ENCODE data around the gene FBXO17. TPM values are rescaled to one million over a fixed set of nuclear protein-coding genes. Genes with fewer than 3 reads are reported as not detected.

The FBXO17 gene
- total RNA-seq, 4 donors from 2014 or later = 24.9 to 47.8 (median 34.8) TPM

DNA sequence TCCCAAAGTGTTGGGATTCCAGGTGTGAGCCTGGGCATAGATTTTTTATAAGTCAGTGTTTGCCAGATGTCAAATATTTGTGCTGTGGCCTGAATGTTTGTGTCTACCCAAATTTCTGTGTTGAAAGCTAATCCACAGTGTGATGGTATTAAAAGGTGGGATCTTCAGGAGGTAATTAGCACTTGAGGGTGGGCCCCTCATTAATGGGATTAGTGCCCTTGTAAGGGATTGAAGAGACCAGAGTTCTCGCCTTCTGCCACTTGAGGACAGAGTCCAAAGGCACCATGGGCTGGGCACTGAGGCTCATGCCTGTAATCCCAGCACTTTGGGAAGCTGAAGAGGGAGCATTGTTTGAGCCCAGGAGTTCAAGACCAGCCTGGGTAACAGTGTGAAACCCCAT is 9.7 kb upstream of the FBXO17 start:
- Histone ChIP-seq H3K4me3 (no peak overlapping the region), H3K4me1 (no peaks in the 10 kb centered on the region), H3K9me3 (peaks cover 0 to 6% (median 0%) of the 10 kb centered on the region in 4 donors), H3K36me3 (no peaks in the 10 kb centered on the region), H3K27me3 (peaks cover 0 to 7% (median 0%) of the 10 kb centered on the region in 4 donors), H3K27ac (replicated peaks in 1 of 4) (no peak overlapping the region)
- WGBS = 100% methylated on average over 1 of the region's 1 CpG
- TF ChIP-seq EP300 (IDR thresholded peaks at IDR 0.05) (no peak), CTCF (IDR thresholded peaks at IDR 0.05) (no peak), POLR2A (IDR thresholded peaks at IDR 0.05; ENCODE audit: low read depth) (no peak), POLR2AphosphoS5 (IDR thresholded peaks at IDR 0.05) (no peak)
- intact Hi-C loops (cut with DNase I) = no loop called here
- DNase-seq (ENCODE audit: extremely low spot score) = no peak

DNA sequence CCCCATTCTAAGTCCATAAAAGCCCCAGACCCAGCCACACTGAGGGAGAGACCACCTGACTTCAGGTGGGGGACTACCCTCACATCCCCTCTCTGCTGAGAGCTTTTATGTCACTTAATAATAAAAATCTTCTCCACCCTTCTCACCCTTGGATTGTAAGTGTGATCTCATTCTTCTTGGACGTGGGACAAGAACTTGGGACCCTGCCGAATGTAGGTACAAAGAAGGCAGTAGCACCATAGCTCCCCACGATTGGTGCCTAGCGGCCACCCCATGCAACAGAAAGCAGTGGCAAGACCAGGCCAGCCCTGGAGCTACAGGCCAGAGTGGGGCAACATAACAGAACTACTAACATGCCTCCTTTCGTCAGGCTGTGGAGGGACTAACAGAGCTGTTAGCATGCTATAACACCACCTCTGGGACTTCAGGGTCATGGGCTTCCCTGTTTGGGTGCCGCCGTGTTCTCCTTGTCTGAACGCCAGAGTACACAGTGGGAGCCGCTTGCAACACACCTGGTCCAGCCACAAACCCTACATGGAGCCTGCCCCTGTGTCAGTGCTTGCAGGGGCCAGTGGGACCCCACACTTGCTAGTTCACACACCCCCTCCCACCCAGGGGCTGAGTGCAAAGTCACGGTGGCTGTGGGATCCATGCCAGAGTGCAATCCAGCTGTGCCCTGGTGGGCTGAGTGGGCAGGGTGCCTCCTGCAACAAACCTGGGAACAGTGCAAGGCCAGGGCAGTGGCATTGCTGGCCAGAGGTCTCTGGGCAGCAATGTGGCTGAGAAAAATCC is 5.2 kb upstream of the FBXO17 start:
- H3K27ac ChIP-seq (replicated peaks in 1 of 4) = no peak overlapping the region
- WGBS = 88% methylated on average over 2 of the region's 10 CpGs
- H3K4me3 ChIP-seq = no peak overlapping the region
- intact Hi-C loops (cut with DNase I) = no loop called here
- TF ChIP-seq EP300 (IDR thresholded peaks at IDR 0.05) (no peak), CTCF (IDR thresholded peaks at IDR 0.05) (no peak), POLR2AphosphoS5 (IDR thresholded peaks at IDR 0.05) (no peak), POLR2A (IDR thresholded peaks at IDR 0.05; ENCODE audit: low read depth) (no peak)
- no peaks in the 10 kb centered on the region for H3K36me3 ChIP-seq
- DNase-seq (ENCODE audit: extremely low spot score) = no peak
- peaks cover 0 to 4% (median 0%) of the 10 kb centered on the region in 4 donors for H3K9me3 ChIP-seq
- H3K27me3 ChIP-seq = peaks cover 0 to under 1% (median 0%) of the 10 kb centered on the region in 4 donors
- peaks cover 8 to 12% (median 12%) of the 10 kb centered on the region in 4 donors for H3K4me1 ChIP-seq

GRCh38 chr19:38979812-38980211 is 4.3 kb upstream of the FBXO17 start:
- Histone ChIP-seq H3K9me3 (no peaks in the 10 kb centered on the region), H3K27me3 (peaks cover 0 to 8% (median 0%) of the 10 kb centered on the region in 4 donors), H3K4me1 (peaks cover 13 to 21% (median 19%) of the 10 kb centered on the region in 4 donors), H3K36me3 (no peaks in the 10 kb centered on the region), H3K27ac (replicated peaks in 1 of 4) (no peak overlapping the region), H3K4me3 (no peak overlapping the region)
- 77% methylated on average over 5 of the region's 5 CpGs for WGBS
- no peak for TF ChIP-seq EP300 (IDR thresholded peaks at IDR 0.05)
- no peak for TF ChIP-seq POLR2A (IDR thresholded peaks at IDR 0.05; ENCODE audit: low read depth)
- no peak for DNase-seq (ENCODE audit: extremely low spot score)
- intact Hi-C loops (cut with DNase I) = no loop called here

DNA sequence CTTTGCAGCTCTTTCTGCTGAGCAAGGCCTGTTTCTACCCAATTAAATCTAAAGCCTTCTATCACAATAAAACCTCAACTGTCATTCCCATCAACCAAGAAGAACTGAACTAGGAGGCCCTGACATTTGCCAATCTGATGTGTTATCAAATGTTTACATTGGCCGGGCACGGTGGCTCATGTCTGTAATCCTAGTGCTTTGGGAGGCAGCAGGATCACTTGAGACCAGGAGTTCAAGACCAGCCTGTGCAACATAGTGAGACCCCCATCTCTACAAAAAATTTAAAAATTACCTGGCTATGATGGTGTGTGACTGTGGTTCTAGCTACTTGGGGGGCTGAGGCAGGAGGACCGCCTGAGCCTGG is 2.8 kb upstream of the FBXO17 start:
- H3K27me3 ChIP-seq = peaks cover 0 to 8% (median 0%) of the 10 kb centered on the region in 4 donors
- H3K9me3 ChIP-seq = no peaks in the 10 kb centered on the region
- no peak for DNase-seq (ENCODE audit: extremely low spot score)
- H3K4me1 ChIP-seq = peaks cover 13 to 35% (median 30%) of the 10 kb centered on the region in 4 donors
- intact Hi-C loops (cut with DNase I) = no loop called here
- H3K4me3 ChIP-seq = no peak overlapping the region
- 94% methylated on average over 2 of the region's 3 CpGs for WGBS
- H3K36me3 ChIP-seq = no peaks in the 10 kb centered on the region
- TF ChIP-seq CTCF (IDR thresholded peaks at IDR 0.05) (no peak), EP300 (IDR thresholded peaks at IDR 0.05) (no peak)
- H3K27ac ChIP-seq (replicated peaks in 1 of 4) = no peak overlapping the region

- no peak overlapping the region for H3K27ac ChIP-seq (replicated peaks in 1 of 4)
- WGBS = 87% methylated on average over 13 of the region's 15 CpGs
- intact Hi-C loops (cut with DNase I) = no loop called here
- peaks cover 0 to 8% (median 0%) of the 10 kb centered on the region in 4 donors for H3K27me3 ChIP-seq
- H3K9me3 ChIP-seq = no peaks in the 10 kb centered on the region
- H3K4me1 ChIP-seq = peaks cover 13 to 35% (median 33%) of the 10 kb centered on the region in 4 donors
- no peak overlapping the region for H3K4me3 ChIP-seq
- no peak for DNase-seq (ENCODE audit: extremely low spot score)
- H3K36me3 ChIP-seq = no peaks in the 10 kb centered on the region
- TF ChIP-seq CTCF (IDR thresholded peaks at IDR 0.05) = no peak
- no peak for TF ChIP-seq POLR2A (IDR thresholded peaks at IDR 0.05; ENCODE audit: low read depth)
- TF ChIP-seq POLR2AphosphoS5 (IDR thresholded peaks at IDR 0.05) = no peak
- no peak for TF ChIP-seq EP300 (IDR thresholded peaks at IDR 0.05)
These were observed 2.1 kb upstream of the FBXO17 start for GRCh38 chr19:38977445-38978325.

All from esophagus muscularis mucosa (tissue), 4 donors.